ENCODE measurements around the gene ZCCHC14. TPM values are rescaled to one million over a fixed set of nuclear protein-coding genes. Genes with fewer than 3 reads are reported as not detected.
"Not testable (repeated sequence)": the region's sequence is repeated elsewhere in the genome, so short reads cannot be mapped to it uniquely, and the experiment has no call there.

Gene ZCCHC14
- polyA plus RNA-seq, 6 donors from 2014 or later, result 0.03 to 0.31 (median 0.20) TPM; not detected in 1

- peaks cover 0 to 5% (median 3%) of the 10 kb centered on the region in 3 donors for H3K27me3 Mint-ChIP-seq
- peaks cover 0 to 3% (median 0%) of the 10 kb centered on the region in 7 donors for H3K9me3 Mint-ChIP-seq
- H3K4me1 Mint-ChIP-seq, result peaks cover 38 to 52% (median 51%) of the 10 kb centered on the region in 3 donors
- peak overlapping the region; percentile 99 to 100 (median 100) for H3K27ac Mint-ChIP-seq
- DNase-seq (peak; percentile 90), ATAC-seq (ENCODE audit: low read depth in 2 of 2) (peak; percentile 59 to 61)
- peak overlapping the region; percentile 61 to 85 (median 73) for H3K4me3 Mint-ChIP-seq
- no peaks in the 10 kb centered on the region for H3K36me3 Mint-ChIP-seq
Observed at GRCh38 chr16:87387942-87388817, 104.6 kb downstream of the ZCCHC14 start.

DNA sequence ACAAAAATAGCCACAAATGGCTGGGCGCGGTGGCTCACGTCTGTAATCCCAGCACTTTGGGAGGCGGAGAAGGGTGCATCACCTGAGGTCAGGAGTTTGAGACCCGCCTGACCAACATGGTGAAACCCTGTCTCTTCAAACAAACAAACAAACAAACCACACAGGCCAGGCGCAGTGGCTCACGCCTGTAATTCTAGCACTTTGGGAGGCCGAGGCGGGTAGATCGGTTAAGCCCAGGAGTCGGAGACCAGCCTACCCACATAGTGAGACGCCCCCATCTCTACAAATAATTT, 108.0 kb downstream of the ZCCHC14 start:
- not testable (repeated sequence) for ATAC-seq (ENCODE audit: low read depth in 2 of 2); H3K27me3 Mint-ChIP-seq; DNase-seq; H3K36me3 Mint-ChIP-seq; H3K9me3 Mint-ChIP-seq
- Mint-ChIP-seq H3K27ac (peak overlapping the region; percentile 22 to 100 (median 96)), H3K4me1 (peaks cover 47 to 73% (median 65%) of the 10 kb centered on the region in 3 donors), H3K4me3 (peak overlapping the region; percentile 61 to 96 (median 92))

DNA sequence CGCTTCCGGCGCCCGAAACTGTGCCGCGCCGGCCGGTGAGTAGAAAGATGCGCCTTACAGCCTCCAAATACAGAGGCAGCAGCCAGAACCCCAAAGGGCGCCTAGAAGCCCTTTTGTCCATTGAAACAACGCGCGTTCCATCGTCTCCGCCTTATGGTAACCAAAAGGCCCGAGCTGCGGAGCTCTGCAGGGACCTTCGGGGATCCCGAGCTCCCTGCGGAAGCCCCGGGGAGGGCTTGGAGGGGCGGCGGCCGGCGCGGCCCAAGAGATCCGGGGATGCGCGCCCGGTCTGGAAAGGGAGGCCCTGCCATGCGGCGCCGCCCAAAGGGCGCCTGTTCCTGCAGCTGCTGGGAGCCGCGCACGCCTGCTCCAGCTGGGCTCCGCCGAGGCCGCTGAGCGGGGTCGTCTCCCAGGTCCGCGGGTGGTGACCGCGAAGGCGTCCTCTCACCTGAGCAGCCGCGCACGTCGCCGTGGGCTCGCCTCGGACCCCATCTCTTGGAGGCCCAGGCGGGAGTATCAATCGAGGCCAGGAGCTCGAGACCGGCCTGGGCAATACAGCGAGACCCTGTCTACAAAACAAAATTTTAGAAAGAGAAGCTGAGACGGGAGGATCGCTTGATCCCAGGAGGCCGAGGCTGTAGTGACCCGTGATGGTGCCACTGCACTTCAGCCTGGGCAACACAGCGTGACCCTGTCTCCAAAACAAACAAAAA, 108.5 kb downstream of the ZCCHC14 start:
- Mint-ChIP-seq H3K4me3 (peak overlapping the region; percentile 82 to 96 (median 92)), H3K27me3 (peaks cover 0 to 5% (median 3%) of the 10 kb centered on the region in 3 donors), H3K27ac (peak overlapping the region; percentile 96 to 100 (median 99)), H3K9me3 (peaks cover 0 to 3% (median 0%) of the 10 kb centered on the region in 7 donors), H3K36me3 (no peaks in the 10 kb centered on the region), H3K4me1 (peaks cover 47 to 73% (median 64%) of the 10 kb centered on the region in 3 donors)
- ATAC-seq (ENCODE audit: low read depth in 2 of 2), result no peak
- DNase-seq, result no peak

DNA sequence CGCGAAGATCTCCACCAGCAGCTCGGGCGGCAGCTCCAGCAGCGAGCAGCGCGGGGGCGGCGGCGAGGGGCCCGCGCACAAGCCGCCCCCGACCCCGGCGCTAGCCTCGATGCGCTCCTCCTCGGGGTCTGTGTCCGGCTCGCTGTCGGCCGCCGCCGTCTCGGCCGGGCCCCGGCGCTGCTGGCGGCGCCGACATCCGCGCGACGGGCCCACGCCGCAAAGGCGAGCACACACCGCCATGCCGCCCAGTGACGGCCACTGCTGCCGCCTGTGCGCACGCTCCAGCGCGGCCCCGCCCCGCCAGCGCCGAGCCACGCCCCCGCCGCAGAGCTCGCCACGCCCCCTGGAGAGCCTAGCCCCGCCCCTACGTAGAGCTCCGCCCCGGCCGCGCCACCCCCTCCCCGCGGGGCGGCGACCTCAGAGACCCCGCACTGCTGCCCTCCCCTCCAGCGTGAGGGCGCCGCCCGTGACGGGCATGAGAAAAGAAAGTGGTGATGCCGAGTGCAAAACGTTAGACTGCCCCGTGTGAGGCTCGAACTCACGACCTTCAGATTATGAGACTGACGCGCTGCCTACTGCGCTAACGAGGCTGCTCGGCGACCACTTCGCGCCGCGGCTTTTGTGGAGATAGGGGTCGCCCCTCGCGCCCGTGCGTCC, 109.2 kb downstream of the ZCCHC14 start, which contains the start of gene FBXO31:
TSS of gene FBXO31 (minus strand) at position 272 of the 657 bp plus-strand sequence. CDS start at position 240, 32 bp downstream.
- H3K4me3 Mint-ChIP-seq, result peak within 1 kb of the TSS; percentile 82 to 96 (median 92)
- H3K4me1 Mint-ChIP-seq, result peaks cover 47 to 72% (median 67%) of the 10 kb centered on the region in 3 donors
- H3K27me3 Mint-ChIP-seq, result peaks cover 0 to 5% (median 3%) of the 10 kb centered on the region in 3 donors
- no peaks in the 10 kb centered on the region for H3K36me3 Mint-ChIP-seq
- H3K9me3 Mint-ChIP-seq, result peaks cover 0 to 3% (median 0%) of the 10 kb centered on the region in 7 donors
- peak; percentile 89 for DNase-seq
- ATAC-seq (ENCODE audit: low read depth in 2 of 2), result peak; percentile 54 to 59
- peak within 1 kb of the TSS; percentile 96 to 100 (median 99) for H3K27ac Mint-ChIP-seq

DNA sequence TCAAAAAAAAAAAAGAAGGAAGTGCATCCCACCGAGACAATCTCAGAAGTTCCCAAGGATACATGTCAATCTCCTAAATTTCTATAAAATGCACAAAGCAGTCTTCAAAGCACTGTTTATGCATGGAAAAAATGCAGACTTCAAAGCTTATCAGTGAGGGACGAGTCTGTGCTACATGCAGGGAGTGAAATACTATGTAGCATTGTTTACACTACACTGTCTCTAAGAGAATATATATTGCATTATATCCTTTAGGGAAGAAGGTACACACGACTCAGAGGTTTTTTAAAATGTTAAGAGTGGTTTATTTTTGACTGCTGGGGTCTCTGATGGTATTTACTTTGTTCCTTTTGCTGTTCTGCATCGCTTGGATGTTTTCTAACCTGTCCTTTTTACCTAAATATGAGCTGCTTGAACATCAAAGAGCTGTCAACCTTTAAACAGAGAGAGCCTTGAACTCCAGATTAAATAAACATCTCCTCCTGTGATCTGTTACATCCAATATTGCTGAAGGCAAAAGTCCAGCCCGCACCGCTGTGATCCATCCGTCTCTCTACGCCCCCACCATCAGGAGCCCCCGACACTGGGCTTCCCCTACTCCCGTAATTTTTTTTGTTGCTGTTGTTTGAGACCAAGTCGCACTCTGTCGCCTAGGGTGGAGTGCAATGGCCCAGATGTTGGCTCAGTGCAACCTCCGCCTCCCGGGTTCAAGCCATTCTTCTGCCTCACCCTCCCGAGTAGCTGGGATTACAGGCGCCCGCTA, 110.6 kb downstream of the ZCCHC14 start:
- no peaks in the 10 kb centered on the region for H3K36me3 Mint-ChIP-seq
- peaks cover 0 to 5% (median 3%) of the 10 kb centered on the region in 3 donors for H3K27me3 Mint-ChIP-seq
- no peak for DNase-seq
- peaks cover 33 to 58% (median 52%) of the 10 kb centered on the region in 3 donors for H3K4me1 Mint-ChIP-seq
- peak overlapping the region; percentile 81 to 92 (median 90) for H3K4me3 Mint-ChIP-seq
- no peak for ATAC-seq (ENCODE audit: low read depth in 2 of 2)
- peaks cover 0 to 3% (median 0%) of the 10 kb centered on the region in 7 donors for H3K9me3 Mint-ChIP-seq
- peak overlapping the region; percentile 56 to 99 (median 94) for H3K27ac Mint-ChIP-seq

DNA sequence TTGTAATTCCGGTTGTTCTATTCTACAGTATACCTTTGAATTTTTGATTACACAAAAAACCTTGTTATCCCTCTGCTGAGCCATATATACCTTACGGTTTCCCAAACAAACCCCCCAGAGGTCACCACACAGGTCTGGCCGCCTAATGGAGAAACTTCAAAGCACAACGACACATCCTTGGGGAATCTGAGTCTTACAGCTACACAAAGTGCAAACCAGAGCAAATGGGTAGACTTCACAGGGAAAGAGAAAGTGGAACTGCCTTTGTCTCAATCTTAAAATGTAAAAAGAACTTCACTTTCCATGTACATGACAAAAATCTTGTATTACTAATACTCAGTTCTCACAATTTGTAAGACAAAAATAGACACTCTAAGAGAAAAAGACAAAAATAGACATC, 111.9 kb downstream of the ZCCHC14 start:
- H3K36me3 Mint-ChIP-seq, result no peaks in the 10 kb centered on the region
- DNase-seq, result no peak
- peak overlapping the region; percentile 15 to 92 (median 76) for H3K4me3 Mint-ChIP-seq
- H3K9me3 Mint-ChIP-seq, result peaks cover 0 to 3% (median 0%) of the 10 kb centered on the region in 7 donors
- peaks cover 29 to 58% (median 49%) of the 10 kb centered on the region in 3 donors for H3K4me1 Mint-ChIP-seq
- H3K27me3 Mint-ChIP-seq, result peaks cover 0 to 5% (median 3%) of the 10 kb centered on the region in 3 donors
- H3K27ac Mint-ChIP-seq, result peak overlapping the region in 4 of 6 donors; percentile 12 to 87 (median 38)
- no peak for ATAC-seq (ENCODE audit: low read depth in 2 of 2)

GRCh38 chr16:87380403-87380802, 112.4 kb downstream of the ZCCHC14 start:
- H3K27me3 Mint-ChIP-seq, result peaks cover 0 to 5% (median 3%) of the 10 kb centered on the region in 3 donors
- peaks cover 0 to 3% (median 0%) of the 10 kb centered on the region in 7 donors for H3K9me3 Mint-ChIP-seq
- no peak for DNase-seq
- peak overlapping the region in 1 of 8 donors; percentile 92 for H3K4me3 Mint-ChIP-seq
- peaks cover 29 to 57% (median 46%) of the 10 kb centered on the region in 3 donors for H3K4me1 Mint-ChIP-seq
- no peaks in the 10 kb centered on the region for H3K36me3 Mint-ChIP-seq
- peak overlapping the region in 1 of 6 donors; percentile 54 for H3K27ac Mint-ChIP-seq
- ATAC-seq (ENCODE audit: low read depth in 2 of 2), result no peak

- ATAC-seq (ENCODE audit: low read depth in 2 of 2); H3K36me3 Mint-ChIP-seq; DNase-seq; H3K9me3 Mint-ChIP-seq; H3K27me3 Mint-ChIP-seq: not testable (repeated sequence)
- Mint-ChIP-seq H3K4me3 (peak overlapping the region in 2 of 8 donors; percentile 24 to 53), H3K27ac (peak overlapping the region in 1 of 6 donors; percentile 34), H3K4me1 (peaks cover 28 to 49% (median 42%) of the 10 kb centered on the region in 3 donors)
Observed at GRCh38 chr16:87379312-87379752, 113.5 kb downstream of the ZCCHC14 start.

- DNase-seq (no peak), ATAC-seq (ENCODE audit: low read depth in 2 of 2) (no peak)
- Mint-ChIP-seq H3K4me3 (no peak overlapping the region), H3K4me1 (peaks cover 19 to 31% (median 29%) of the 10 kb centered on the region in 3 donors), H3K27me3 (no peaks in the 10 kb centered on the region), H3K27ac (no peak overlapping the region), H3K9me3 (no peaks in the 10 kb centered on the region), H3K36me3 (no peaks in the 10 kb centered on the region)
Observed at GRCh38 chr16:87376660-87377059, 116.2 kb downstream of the ZCCHC14 start.

GRCh38 chr16:87375426-87376135, 117.2 kb downstream of the ZCCHC14 start:
- H3K4me1 Mint-ChIP-seq, result peaks cover 18 to 26% (median 19%) of the 10 kb centered on the region in 3 donors
- H3K27me3 Mint-ChIP-seq, result no peaks in the 10 kb centered on the region
- no peaks in the 10 kb centered on the region for H3K9me3 Mint-ChIP-seq
- DNase-seq (no peak), ATAC-seq (ENCODE audit: low read depth in 2 of 2) (no peak)
- peak overlapping the region in 1 of 6 donors; percentile 60 for H3K27ac Mint-ChIP-seq
- no peak overlapping the region for H3K4me3 Mint-ChIP-seq
- H3K36me3 Mint-ChIP-seq, result no peaks in the 10 kb centered on the region

- peaks cover 19 to 25% (median 25%) of the 10 kb centered on the region in 3 donors for H3K4me1 Mint-ChIP-seq
- DNase-seq, result no peak
- H3K36me3 Mint-ChIP-seq, result no peaks in the 10 kb centered on the region
Observed at GRCh38 chr16:87374313-87374712, 118.5 kb downstream of the ZCCHC14 start.

DNA sequence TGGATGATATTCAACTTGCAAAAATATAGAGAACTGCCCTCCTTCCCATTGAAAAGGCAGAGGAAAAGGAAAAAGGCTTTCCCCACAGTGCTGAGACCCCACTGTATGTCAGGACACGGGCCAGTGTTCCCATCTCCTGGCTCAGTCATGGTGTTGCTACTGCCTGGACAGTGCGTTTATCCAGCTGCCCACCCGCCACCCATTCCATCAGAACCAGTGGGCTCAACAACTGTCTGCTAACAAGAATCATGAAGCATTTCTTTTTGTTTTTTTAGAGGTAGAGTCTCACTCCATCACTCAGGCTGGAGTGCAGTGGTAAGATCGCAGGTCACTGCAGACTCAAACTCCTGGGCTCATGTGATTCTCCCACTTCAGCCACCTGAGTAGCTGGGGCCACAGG, 120.5 kb downstream of the ZCCHC14 start:
- Mint-ChIP-seq H3K36me3 (no peaks in the 10 kb centered on the region), H3K27ac (no peak overlapping the region), H3K27me3 (no peaks in the 10 kb centered on the region), H3K4me3 (no peak overlapping the region), H3K4me1 (peaks cover 27 to 45% (median 35%) of the 10 kb centered on the region in 3 donors), H3K9me3 (no peaks in the 10 kb centered on the region)
- no peak for ATAC-seq (ENCODE audit: low read depth in 2 of 2)
- DNase-seq, result no peak

More at GRCh38 chr16:87374313-87374712, 118.5 kb downstream of the ZCCHC14 start:
- no peaks in the 10 kb centered on the region for H3K27me3 Mint-ChIP-seq
- no peaks in the 10 kb centered on the region for H3K9me3 Mint-ChIP-seq
- no peak for ATAC-seq (ENCODE audit: low read depth in 2 of 2)
- H3K4me3 Mint-ChIP-seq, result no peak overlapping the region
- H3K27ac Mint-ChIP-seq, result no peak overlapping the region
